Astrocyte of the spinal cord (primary cell): ENCODE data around the gene TEX28.
"Not testable (repeated sequence)": the region's sequence is repeated elsewhere in the genome, so short reads cannot be mapped to it uniquely, and the experiment has no call there.

ENCODE experiments used
- DNase-seq: peaks from one replicate; pipeline ENCODE4 v3.0.0; 2011; ENCODE audit warnings: low read depth, low spot score
- H3K4me3 ChIP-seq: 2 replicates; pipeline ENCODE4 v1.5.1; 2011; ENCODE audit warnings: low read depth, mild to moderate bottlenecking, low read length, moderate library complexity
- CTCF ChIP-seq: IDR thresholded peaks from 2 replicates; pipeline ENCODE4 v1.5.1; 2012; ENCODE audit warnings: low read depth, mild to moderate bottlenecking, low read length, inconsistent platforms
- in situ Hi-C: cut with HindIII; loops from 2 replicates; pipeline ENCODE4 v1.10.0; 2017; ENCODE audit warnings: low sequenced_read_pairs

TEX28 gene

GRCh38 chrX:154303476-154303875 lies 8.6 kb upstream of the TEX28 start:
- no peak for DNase-seq
- H3K4me3 ChIP-seq = no peak overlapping the region
- TF ChIP-seq CTCF = no peak
- in situ Hi-C loops = no loop called here

GRCh38 chrX:154302998-154303397 lies 8.1 kb upstream of the TEX28 start:
- H3K4me3 ChIP-seq, DNase-seq, in situ Hi-C loops: not testable (repeated sequence)

GRCh38 chrX:154300816-154301215 lies 5.9 kb upstream of the TEX28 start:
- in situ Hi-C loops = no loop called here

GRCh38 chrX:154298312-154298711 lies 3.4 kb upstream of the TEX28 start:
- no peak for DNase-seq
- no peak for TF ChIP-seq CTCF
- no peak overlapping the region for H3K4me3 ChIP-seq
- in situ Hi-C loops = no loop called here

More at GRCh38 chrX:154300816-154301215, 5.9 kb upstream of the TEX28 start:
- no peak for TF ChIP-seq CTCF
- H3K4me3 ChIP-seq = no peak overlapping the region
- DNase-seq = no peak

GRCh38 chrX:154296731-154297130 lies 1.8 kb upstream of the TEX28 start:
- in situ Hi-C loops = no loop called here
- DNase-seq = no peak
- TF ChIP-seq CTCF = no peak
- H3K4me3 ChIP-seq = no peak overlapping the region

- no peak for DNase-seq
- no peak within 1 kb of the TSS for H3K4me3 ChIP-seq
- in situ Hi-C loops = no loop called here
- no peak for TF ChIP-seq CTCF
Observed at GRCh38 chrX:154295664-154296310, 863 bp upstream of the TEX28 start, which contains the start of gene TKTL1. Gene TKTL1 (plus strand): TSS chrX:154295795. CDS start chrX:154295860, 65 bp downstream.

GRCh38 chrX:154286406-154286805 lies 8.5 kb downstream of the TEX28 start:
- H3K4me3 ChIP-seq, DNase-seq, in situ Hi-C loops: not testable (repeated sequence)

GRCh38 chrX:154284489-154285338 lies 10.2 kb downstream of the TEX28 start:
- DNase-seq, in situ Hi-C loops, H3K4me3 ChIP-seq: not testable (repeated sequence)

GRCh38 chrX:154269245-154269644 lies 25.7 kb downstream of the TEX28 start:
- DNase-seq, in situ Hi-C loops, H3K4me3 ChIP-seq: not testable (repeated sequence)

- DNase-seq, in situ Hi-C loops, H3K4me3 ChIP-seq: not testable (repeated sequence)
Observed at GRCh38 chrX:154263072-154263471, 31.9 kb downstream of the TEX28 start.

- H3K4me3 ChIP-seq, in situ Hi-C loops, DNase-seq: not testable (repeated sequence)
Observed at GRCh38 chrX:154258711-154259110, 36.2 kb downstream of the TEX28 start.
